Measurements from ENCODE around the gene GCKR. TPM values are rescaled to one million over a fixed set of nuclear protein-coding genes. Genes with fewer than 3 reads are reported as not detected.

GCKR gene, protein sequence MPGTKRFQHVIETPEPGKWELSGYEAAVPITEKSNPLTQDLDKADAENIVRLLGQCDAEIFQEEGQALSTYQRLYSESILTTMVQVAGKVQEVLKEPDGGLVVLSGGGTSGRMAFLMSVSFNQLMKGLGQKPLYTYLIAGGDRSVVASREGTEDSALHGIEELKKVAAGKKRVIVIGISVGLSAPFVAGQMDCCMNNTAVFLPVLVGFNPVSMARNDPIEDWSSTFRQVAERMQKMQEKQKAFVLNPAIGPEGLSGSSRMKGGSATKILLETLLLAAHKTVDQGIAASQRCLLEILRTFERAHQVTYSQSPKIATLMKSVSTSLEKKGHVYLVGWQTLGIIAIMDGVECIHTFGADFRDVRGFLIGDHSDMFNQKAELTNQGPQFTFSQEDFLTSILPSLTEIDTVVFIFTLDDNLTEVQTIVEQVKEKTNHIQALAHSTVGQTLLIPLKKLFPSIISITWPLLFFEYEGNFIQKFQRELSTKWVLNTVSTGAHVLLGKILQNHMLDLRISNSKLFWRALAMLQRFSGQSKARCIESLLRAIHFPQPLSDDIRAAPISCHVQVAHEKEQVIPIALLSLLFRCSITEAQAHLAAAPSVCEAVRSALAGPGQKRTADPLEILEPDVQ
- 7.4 and 8.5 TPM in 2 replicates for total RNA-seq

DNA sequence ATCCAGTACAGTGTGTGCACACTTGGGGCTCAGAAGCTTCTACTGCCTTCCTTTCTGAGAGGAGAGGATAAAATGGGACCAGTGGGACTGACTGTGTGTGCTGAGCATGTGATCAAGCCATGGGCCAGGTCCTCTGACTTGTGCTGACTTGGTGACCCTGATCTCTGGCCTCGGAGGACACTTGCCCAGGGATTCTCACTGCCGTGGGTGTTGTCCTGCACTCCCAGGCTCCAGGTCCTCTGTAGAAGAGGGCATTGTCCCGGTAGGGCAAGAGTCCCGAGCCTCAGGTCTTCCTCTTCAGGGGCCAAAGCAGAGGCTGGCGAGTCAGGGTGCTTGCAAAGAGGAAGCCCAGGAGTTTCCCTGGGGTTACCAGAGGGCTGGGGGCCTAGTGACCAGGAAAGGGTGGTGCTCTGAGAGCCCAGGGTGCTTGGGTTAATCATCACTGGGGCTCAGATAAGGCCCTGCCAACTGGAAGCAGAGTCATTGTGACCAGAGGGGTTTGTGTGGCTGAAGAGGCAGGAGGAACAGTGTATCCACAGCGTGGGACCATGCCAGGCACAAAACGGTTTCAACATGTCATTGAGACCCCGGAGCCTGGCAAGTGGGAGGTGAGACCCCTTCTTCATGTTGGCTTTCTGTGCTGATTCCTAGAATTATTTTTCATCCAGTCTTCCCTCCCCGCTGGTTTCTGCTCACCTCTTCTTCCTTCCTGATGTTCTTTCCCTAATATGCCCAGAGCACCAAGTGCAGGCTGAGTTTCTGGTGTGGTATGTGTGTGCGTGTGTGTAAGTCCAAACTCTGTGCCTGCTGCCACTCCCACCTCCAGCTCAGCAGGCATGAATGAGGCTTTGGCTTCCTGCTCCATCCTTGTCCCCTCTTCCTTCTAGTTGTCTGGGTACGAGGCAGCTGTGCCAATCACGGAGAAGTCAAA, at the start of gene GCKR:
TSS of gene GCKR (plus strand) at position 483 of the 931 bp plus-strand sequence. CDS start at position 549, 66 bp downstream.

DNA sequence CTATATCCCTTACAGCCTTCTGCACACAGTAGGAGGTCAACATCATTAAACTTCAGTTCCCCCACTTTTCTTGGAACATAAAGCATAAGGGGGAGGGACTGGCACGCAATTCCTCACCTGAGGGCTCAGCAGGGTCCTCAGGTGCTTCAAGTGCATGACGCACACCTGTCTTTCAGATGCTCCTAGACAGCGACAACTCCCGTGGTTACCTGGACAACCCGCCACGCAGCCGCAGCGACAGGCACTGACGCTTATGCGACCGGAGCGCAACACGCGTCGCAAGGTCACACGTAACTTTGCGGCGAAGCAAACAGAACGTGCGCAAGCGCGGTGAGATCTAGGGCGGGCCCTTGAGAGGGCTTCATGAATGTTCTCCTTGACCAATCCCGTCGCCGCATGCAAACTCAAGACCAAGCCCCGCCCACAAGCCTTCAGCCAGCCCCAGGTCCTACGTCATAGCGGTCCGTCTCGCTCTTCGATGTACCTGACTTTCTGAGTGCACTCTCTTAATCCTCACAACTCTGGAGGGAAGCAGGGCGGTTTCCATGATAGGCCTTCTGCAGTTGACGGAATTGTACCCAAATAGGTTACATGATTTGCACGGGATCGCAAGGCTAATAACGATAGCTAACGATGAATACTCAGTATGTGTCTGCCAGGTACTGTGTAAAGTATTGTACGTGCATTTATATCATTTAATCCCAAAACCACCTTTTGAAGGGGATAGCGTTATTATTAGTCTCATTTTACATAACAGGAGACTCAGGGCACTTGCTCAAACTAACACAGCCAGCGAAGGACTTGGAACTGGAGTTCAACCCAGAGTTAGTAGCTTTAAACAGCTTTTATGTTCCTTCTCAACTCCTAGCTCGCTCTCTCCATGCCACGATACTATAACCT, 6.9 kb upstream of the GCKR start, which contains the start of gene IFT172:
TSS of gene IFT172 (minus strand) at position 246 of the 900 bp plus-strand sequence. CDS start at position 156, 90 bp downstream.

DNA sequence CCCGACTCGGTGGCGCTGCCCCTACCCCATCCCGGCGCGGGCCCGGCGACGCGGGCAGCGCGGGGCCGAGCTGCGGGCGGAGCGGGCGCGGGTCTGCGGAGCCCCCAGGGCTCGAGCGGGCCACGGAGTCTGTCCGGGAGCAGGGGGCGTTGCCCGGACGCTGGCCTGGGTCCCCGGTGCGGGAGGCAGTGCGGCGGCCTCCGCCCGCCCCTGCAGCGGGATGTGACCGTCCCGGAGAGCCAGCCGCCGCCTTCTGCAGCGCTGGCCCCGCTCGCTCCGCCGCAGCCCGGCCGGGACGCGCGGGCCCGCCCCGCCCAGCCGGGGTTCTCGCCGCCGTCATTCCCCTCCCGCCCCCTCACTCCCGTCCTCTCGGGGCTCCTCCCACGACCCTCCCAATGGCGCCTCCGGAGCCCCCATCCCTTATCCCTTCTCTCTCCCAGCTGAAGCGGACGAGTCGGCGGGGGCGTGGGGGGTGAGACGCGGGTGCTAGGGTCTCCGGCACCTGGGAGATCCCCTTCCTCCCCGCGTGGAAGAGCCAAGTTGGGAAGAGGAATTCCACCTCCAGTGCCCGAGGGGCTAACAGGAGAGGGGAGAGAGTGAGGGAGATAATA, 1.6 kb upstream of the GCKR start, which contains the start of gene FNDC4:
TSS of gene FNDC4 (minus strand) at position 257 of the 611 bp plus-strand sequence. CDS start 521 bp downstream, outside the sequence.

Other genes starting within 250 kb of the GCKR start
- 0.03 and 0.26 TPM in 2 replicates for gene SLC30A3, start 233.8 kb upstream of the GCKR start, total RNA-seq
- not detected in 2 replicates for gene DNAJC5G, start 221.4 kb upstream of the GCKR start, total RNA-seq
- gene TRIM54, start 214.4 kb upstream of the GCKR start, total RNA-seq, result 0.10 TPM in 1 of 2 replicates, not detected in the other
- gene UCN, start 188.4 kb upstream of the GCKR start, total RNA-seq, result 0.85 and 1.2 TPM in 2 replicates
- gene MPV17, start 173.7 kb upstream of the GCKR start, total RNA-seq, result 71.7 and 83.5 TPM in 2 replicates
- 24.6 and 31.1 TPM in 2 replicates for gene GTF3C2, start 140.1 kb upstream of the GCKR start, total RNA-seq
- 25.2 and 27.7 TPM in 2 replicates for gene EIF2B4, start 126.5 kb upstream of the GCKR start, total RNA-seq
- gene SNX17, start 126.2 kb upstream of the GCKR start, total RNA-seq, result 111 and 145 TPM in 2 replicates
- gene ZNF513, start 116.1 kb upstream of the GCKR start, total RNA-seq, result 8.9 and 10.6 TPM in 2 replicates
- 59.6 and 68.3 TPM in 2 replicates for gene PPM1G, start 87.2 kb upstream of the GCKR start, total RNA-seq
- 99.9 and 108 TPM in 2 replicates for gene NRBP1, start 68.2 kb upstream of the GCKR start, total RNA-seq
- 0.39 TPM in 1 of 2 replicates, not detected in the other for gene KRTCAP3, start 54.5 kb upstream of the GCKR start, total RNA-seq
- gene IFT172, start 7.1 kb upstream of the GCKR start, total RNA-seq, result 38.3 and 43.3 TPM in 2 replicates
- gene FNDC4, start 1.6 kb upstream of the GCKR start, total RNA-seq, result 39.9 and 52.9 TPM in 2 replicates
- 16.3 and 21.9 TPM in 2 replicates for gene ZNF512, start 86.2 kb downstream of the GCKR start, total RNA-seq
- 1.8 TPM in 2 replicates for gene CCDC121, start 132.2 kb downstream of the GCKR start, total RNA-seq
- gene GPN1, start 132.2 kb downstream of the GCKR start, total RNA-seq, result 34.2 and 37.4 TPM in 2 replicates
- gene SUPT7L, start 166.8 kb downstream of the GCKR start, total RNA-seq, result 18.9 and 19.4 TPM in 2 replicates
- gene SLC4A1AP, start 167.1 kb downstream of the GCKR start, total RNA-seq, result 23.1 and 24.9 TPM in 2 replicates

Measured in smooth muscle cell of the pulmonary artery (primary cell).